NB4 (cell line): Measurements from ENCODE around the gene NSUN5.
A peak's percentile ranks its signal among the peaks of the same experiment; 100 is the strongest.

ENCODE experiments used
- MAX ChIP-seq: IDR thresholded peaks from 2 replicates; pipeline ENCODE4 v1.6.1; 2011; ENCODE audit warnings: low read depth, low read length
- MYC ChIP-seq: IDR thresholded peaks from 2 replicates; pipeline ENCODE4 v1.6.1; 2011; ENCODE audit warnings: low read depth, low read length
- POLR2A ChIP-seq: IDR thresholded peaks from 2 replicates; pipeline ENCODE4 v1.6.1; 2011; ENCODE audit warnings: mild to moderate bottlenecking; ENCODE audit not compliant: insufficient read length; ENCODE audit errors: extremely low read depth
- TF ChIP-seq, protein P1 (sequence below): IDR thresholded peaks from one replicate; pipeline ENCODE4 v1.5.1; 2012; ENCODE audit warnings: low read depth, low read length

DNA sequence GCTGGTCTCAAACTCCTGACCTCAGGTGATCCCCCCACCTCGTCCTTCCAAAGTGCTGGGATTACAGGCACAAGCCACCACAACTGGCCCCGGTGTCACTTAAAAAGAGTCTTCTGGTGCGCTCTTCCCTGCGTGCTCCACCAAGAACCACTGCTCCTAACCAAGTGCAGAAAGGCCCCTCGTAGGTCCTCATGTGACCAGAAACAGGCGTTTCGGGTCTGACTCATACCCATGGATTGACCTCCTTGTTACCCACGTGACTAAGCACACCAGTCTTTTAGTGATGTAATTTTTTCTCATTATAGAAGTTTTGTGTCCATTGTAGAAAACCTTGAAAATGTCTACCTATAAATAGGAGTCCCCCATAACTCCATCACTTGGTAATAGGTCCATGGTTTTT is 33.3 kb upstream of the NSUN5 start:
- TF ChIP-seq, protein P1, sequence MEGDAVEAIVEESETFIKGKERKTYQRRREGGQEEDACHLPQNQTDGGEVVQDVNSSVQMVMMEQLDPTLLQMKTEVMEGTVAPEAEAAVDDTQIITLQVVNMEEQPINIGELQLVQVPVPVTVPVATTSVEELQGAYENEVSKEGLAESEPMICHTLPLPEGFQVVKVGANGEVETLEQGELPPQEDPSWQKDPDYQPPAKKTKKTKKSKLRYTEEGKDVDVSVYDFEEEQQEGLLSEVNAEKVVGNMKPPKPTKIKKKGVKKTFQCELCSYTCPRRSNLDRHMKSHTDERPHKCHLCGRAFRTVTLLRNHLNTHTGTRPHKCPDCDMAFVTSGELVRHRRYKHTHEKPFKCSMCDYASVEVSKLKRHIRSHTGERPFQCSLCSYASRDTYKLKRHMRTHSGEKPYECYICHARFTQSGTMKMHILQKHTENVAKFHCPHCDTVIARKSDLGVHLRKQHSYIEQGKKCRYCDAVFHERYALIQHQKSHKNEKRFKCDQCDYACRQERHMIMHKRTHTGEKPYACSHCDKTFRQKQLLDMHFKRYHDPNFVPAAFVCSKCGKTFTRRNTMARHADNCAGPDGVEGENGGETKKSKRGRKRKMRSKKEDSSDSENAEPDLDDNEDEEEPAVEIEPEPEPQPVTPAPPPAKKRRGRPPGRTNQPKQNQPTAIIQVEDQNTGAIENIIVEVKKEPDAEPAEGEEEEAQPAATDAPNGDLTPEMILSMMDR: no peak
- TF ChIP-seq POLR2A: no peak
- no peak for TF ChIP-seq MYC
- peak; percentile 97 for TF ChIP-seq MAX
